Type B pancreatic cell (in vitro differentiated cells): ENCODE results near the gene GYPC. TPM values are rescaled to one million over a fixed set of nuclear protein-coding genes. Genes with fewer than 3 reads are reported as not detected.
A peak's percentile ranks its signal among the peaks of the same experiment; 100 is the strongest.

ENCODE experiments used
- DNase-seq: peaks from one replicate; pipeline ENCODE4 v3.0.0; 2021; ENCODE audit warnings: mixed read lengths; ENCODE audit not compliant: unreplicated experiment; ENCODE audit errors: extremely low spot score
- H3K27ac Mint-ChIP-seq: 2 replicates; pipeline ENCODE4 v1.8.0; 2021; ENCODE audit warnings: mild to moderate bottlenecking, mixed read lengths
- H3K27me3 Mint-ChIP-seq: 2 replicates; pipeline ENCODE4 v1.8.0; 2021; ENCODE audit warnings: mixed read lengths
- H3K36me3 Mint-ChIP-seq: 2 replicates; pipeline ENCODE4 v1.8.0; 2021; ENCODE audit warnings: mixed read lengths
- H3K4me1 Mint-ChIP-seq: one replicate; pipeline ENCODE4 v1.8.0; 2021; ENCODE audit warnings: mixed read lengths; ENCODE audit not compliant: unreplicated experiment
- H3K4me3 Mint-ChIP-seq: 2 replicates; pipeline ENCODE4 v1.8.0; 2021; ENCODE audit warnings: mild to moderate bottlenecking, mixed read lengths
- H3K9me3 Mint-ChIP-seq: 2 replicates; pipeline ENCODE4 v1.8.0; 2021; ENCODE audit warnings: mixed read lengths
- CTCF ChIP-seq: fragments of 200-600 bp; sonication (generic); conservative IDR thresholded peaks from 2 replicates; pipeline ENCODE4 v1.5.0; 2021; ENCODE audit warnings: antibody characterized with exemption, mild to moderate bottlenecking
- total RNA-seq: library from RNA; stranded (reverse); gene quantifications from 2 replicates; pipeline ENCODE4 v1.2.1, GENCODE V29; 2021; ENCODE audit warnings: low replicate concordance

Gene GYPC
- total RNA-seq, 1 donor from 2014 or later: 45.5 TPM

GRCh38 chr2:126652323-126652891 is 3.6 kb upstream of the GYPC start:
- peaks cover 24% of the 10 kb centered on the region for H3K4me1 Mint-ChIP-seq
- H3K9me3 Mint-ChIP-seq: no peaks in the 10 kb centered on the region
- no peaks in the 10 kb centered on the region for H3K36me3 Mint-ChIP-seq
- no peak overlapping the region for H3K27ac Mint-ChIP-seq
- TF ChIP-seq CTCF: no peak
- no peak overlapping the region for H3K4me3 Mint-ChIP-seq
- DNase-seq: no peak
- H3K27me3 Mint-ChIP-seq: peaks cover 12% of the 10 kb centered on the region

GRCh38 chr2:126653109-126653508 is 2.8 kb upstream of the GYPC start:
- peaks cover 12% of the 10 kb centered on the region for H3K27me3 Mint-ChIP-seq
- no peaks in the 10 kb centered on the region for H3K9me3 Mint-ChIP-seq
- peak; percentile 11 for DNase-seq
- no peak for TF ChIP-seq CTCF
- H3K4me1 Mint-ChIP-seq: peaks cover 31% of the 10 kb centered on the region
- no peak overlapping the region for H3K4me3 Mint-ChIP-seq
- no peak overlapping the region for H3K27ac Mint-ChIP-seq
- no peaks in the 10 kb centered on the region for H3K36me3 Mint-ChIP-seq

- Mint-ChIP-seq H3K27me3 (peaks cover 12% of the 10 kb centered on the region), H3K4me1 (peaks cover 35% of the 10 kb centered on the region), H3K4me3 (no peak overlapping the region), H3K9me3 (no peaks in the 10 kb centered on the region), H3K36me3 (no peaks in the 10 kb centered on the region), H3K27ac (no peak overlapping the region)
- no peak for TF ChIP-seq CTCF
- DNase-seq: peak; percentile 4
Observed at GRCh38 chr2:126653761-126654160, 2.2 kb upstream of the GYPC start.

GRCh38 chr2:126655051-126655450 is 907 bp upstream of the GYPC start:
- no peaks in the 10 kb centered on the region for H3K36me3 Mint-ChIP-seq
- peak overlapping the region; percentile 80 for H3K27ac Mint-ChIP-seq
- TF ChIP-seq CTCF: no peak
- peaks cover 42% of the 10 kb centered on the region for H3K4me1 Mint-ChIP-seq
- no peaks in the 10 kb centered on the region for H3K9me3 Mint-ChIP-seq
- H3K4me3 Mint-ChIP-seq: peak overlapping the region; percentile 94
- H3K27me3 Mint-ChIP-seq: peaks cover 12% of the 10 kb centered on the region
- DNase-seq: peak; percentile 43

- no peak for TF ChIP-seq CTCF
- peaks cover 9% of the 10 kb centered on the region for H3K27me3 Mint-ChIP-seq
- H3K27ac Mint-ChIP-seq: peak overlapping the region; percentile 79
- peak overlapping the region; percentile 90 for H3K4me3 Mint-ChIP-seq
- peaks cover 4% of the 10 kb centered on the region for H3K36me3 Mint-ChIP-seq
- H3K9me3 Mint-ChIP-seq: no peaks in the 10 kb centered on the region
- no peak for DNase-seq
- H3K4me1 Mint-ChIP-seq: peaks cover 46% of the 10 kb centered on the region
Observed at GRCh38 chr2:126656431-126657147, 631 bp downstream of the GYPC start.
